NB4 (cell line): ENCODE results near the gene CCDC57.

Experiments
- DNase-seq: peaks from one replicate; pipeline ENCODE4 v3.0.0; 2010; ENCODE audit warnings: low read depth
- H3K4me3 ChIP-seq: one replicate; pipeline ENCODE4 v1.5.1; 2011; ENCODE audit warnings: mild to moderate bottlenecking, low read depth, low read length, moderate library complexity
- MAX ChIP-seq: IDR thresholded peaks from 2 replicates; pipeline ENCODE4 v1.6.1; 2011; ENCODE audit warnings: low read depth, low read length
- MYC ChIP-seq: IDR thresholded peaks from 2 replicates; pipeline ENCODE4 v1.6.1; 2011; ENCODE audit warnings: low read depth, low read length
- POLR2A ChIP-seq: IDR thresholded peaks from 2 replicates; pipeline ENCODE4 v1.6.1; 2011; ENCODE audit warnings: mild to moderate bottlenecking; ENCODE audit not compliant: insufficient read length; ENCODE audit errors: extremely low read depth
- TF ChIP-seq, protein P1 (sequence below): IDR thresholded peaks from one replicate; pipeline ENCODE4 v1.5.1; 2012; ENCODE audit warnings: low read depth, low read length

CCDC57 gene

DNA sequence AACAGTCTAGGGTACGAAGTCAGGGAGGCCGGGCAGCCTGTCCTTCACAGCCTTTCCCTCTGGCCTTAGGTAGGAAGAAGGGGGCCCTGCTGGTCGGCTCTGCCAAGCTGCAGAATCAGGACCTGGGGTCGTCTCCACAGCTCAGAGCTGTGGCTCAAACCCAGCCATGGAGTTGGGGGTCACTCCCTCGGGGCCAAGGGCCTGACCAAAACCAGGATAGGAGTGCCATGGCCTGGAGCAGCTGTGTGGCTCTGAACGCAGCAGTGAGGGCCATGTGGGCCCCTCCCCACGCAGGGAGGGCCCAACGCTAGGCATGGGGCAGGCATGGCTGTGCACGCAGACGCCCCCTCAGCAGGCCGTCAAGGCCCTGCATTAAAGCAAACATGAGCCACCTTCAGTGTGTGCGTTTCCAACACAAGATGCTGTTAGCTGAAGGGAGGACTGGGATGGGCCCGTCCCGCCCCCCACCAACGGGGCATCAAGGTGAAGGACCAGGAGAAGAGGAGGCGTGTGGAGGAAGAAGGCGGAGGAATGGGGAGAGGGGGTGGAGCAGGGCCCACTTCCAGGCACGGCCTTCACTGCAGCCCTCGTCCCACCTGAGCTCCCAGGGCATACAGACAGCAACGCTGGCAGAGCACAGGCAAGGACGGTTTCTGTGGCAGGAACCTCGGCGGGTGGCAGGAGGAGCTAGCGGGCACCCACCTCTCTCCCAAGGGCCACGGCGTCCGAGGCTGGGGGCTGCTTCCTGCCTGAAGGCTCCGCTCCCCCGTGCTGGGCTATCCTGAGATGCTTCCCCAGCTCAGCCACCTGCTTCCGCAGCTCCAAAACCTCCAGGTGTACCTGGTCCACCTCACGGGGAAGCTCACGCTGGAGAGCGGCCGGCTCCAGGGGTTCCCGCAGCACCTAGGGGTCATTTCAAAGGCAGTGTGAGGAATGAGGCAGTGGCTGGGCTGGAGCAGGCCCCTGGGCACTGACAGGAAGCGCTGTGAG is 55.3 kb downstream of the CCDC57 start:
- DNase-seq, result no peak
- TF ChIP-seq, protein P1, sequence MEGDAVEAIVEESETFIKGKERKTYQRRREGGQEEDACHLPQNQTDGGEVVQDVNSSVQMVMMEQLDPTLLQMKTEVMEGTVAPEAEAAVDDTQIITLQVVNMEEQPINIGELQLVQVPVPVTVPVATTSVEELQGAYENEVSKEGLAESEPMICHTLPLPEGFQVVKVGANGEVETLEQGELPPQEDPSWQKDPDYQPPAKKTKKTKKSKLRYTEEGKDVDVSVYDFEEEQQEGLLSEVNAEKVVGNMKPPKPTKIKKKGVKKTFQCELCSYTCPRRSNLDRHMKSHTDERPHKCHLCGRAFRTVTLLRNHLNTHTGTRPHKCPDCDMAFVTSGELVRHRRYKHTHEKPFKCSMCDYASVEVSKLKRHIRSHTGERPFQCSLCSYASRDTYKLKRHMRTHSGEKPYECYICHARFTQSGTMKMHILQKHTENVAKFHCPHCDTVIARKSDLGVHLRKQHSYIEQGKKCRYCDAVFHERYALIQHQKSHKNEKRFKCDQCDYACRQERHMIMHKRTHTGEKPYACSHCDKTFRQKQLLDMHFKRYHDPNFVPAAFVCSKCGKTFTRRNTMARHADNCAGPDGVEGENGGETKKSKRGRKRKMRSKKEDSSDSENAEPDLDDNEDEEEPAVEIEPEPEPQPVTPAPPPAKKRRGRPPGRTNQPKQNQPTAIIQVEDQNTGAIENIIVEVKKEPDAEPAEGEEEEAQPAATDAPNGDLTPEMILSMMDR, result no peak
- TF ChIP-seq MYC, result no peak
- TF ChIP-seq MAX, result no peak
- TF ChIP-seq POLR2A, result no peak
- no peak overlapping the region for H3K4me3 ChIP-seq

GRCh38 chr17:82156284-82156925 is 56.2 kb downstream of the CCDC57 start:
- TF ChIP-seq, protein P1, result no peak
- no peak for TF ChIP-seq POLR2A
- no peak for TF ChIP-seq MYC
- no peak for TF ChIP-seq MAX
- no peak overlapping the region for H3K4me3 ChIP-seq
- no peak for DNase-seq

- TF ChIP-seq MAX (no peak), POLR2A (no peak), MYC (no peak)
- TF ChIP-seq, protein P1, result no peak
- DNase-seq, result no peak
- no peak overlapping the region for H3K4me3 ChIP-seq
Measured at GRCh38 chr17:82155606-82156005, 57.0 kb downstream of the CCDC57 start.

GRCh38 chr17:82154881-82155331 is 57.7 kb downstream of the CCDC57 start:
- DNase-seq, result no peak
- no peak overlapping the region for H3K4me3 ChIP-seq
- TF ChIP-seq MYC, result no peak
- TF ChIP-seq POLR2A, result no peak
- TF ChIP-seq, protein P1, result no peak
- no peak for TF ChIP-seq MAX

DNA sequence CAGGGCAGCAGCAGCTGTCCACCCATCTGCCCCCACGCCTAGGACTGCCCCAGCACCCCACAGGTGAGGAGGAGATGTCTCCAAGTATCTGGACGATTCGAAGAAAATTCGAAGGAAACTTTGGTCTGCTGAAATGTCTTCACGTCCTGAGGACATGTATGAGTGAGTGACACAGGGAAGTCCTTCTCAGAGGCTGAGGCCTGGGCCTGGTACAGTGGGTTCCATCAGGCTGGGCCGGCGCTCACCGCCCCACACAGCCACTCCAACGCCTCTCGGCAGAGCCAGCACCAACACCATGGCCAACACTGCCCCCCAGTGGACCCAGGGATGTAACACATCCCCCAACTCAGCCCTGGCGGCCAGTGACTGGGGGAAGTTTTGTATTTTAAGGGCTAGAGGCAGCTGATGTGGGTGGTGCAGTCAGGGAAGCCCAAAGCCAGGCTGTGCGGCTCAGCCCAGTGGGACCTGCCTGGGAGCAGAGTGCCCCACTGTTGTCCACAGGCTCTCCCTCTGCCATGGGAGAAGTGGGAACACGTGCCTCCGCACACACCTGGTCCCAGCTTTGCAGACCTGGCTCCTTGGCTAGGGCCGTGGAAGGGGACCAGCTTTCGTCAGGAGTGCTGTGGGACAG is 58.8 kb downstream of the CCDC57 start:
- DNase-seq, result peak; percentile 81

More for the DNA sequence above, 58.8 kb downstream of the CCDC57 start:
- H3K4me3 ChIP-seq, result no peak overlapping the region
- TF ChIP-seq, protein P1, result peak; percentile 82
- no peak for TF ChIP-seq MYC
